ENCODE measurements around the gene PYGM. TPM values are rescaled to one million over a fixed set of nuclear protein-coding genes. Genes with fewer than 3 reads are reported as not detected.
A peak's percentile ranks its signal among the peaks of the same experiment; 100 is the strongest.

PYGM gene
- total RNA-seq, 4 donors from 2014 or later = 1.1 to 2.7 (median 1.2) TPM

GRCh38 chr11:64803158-64803845 lies 43.5 kb upstream of the PYGM start, which contains the start of gene MAP4K2:
MAP4K2 (minus strand) TSS chr11:64803214; CDS start chr11:64803149, 65 bp downstream.
- H3K27me3 ChIP-seq = no peaks in the 10 kb centered on the region
- H3K9me3 ChIP-seq = no peaks in the 10 kb centered on the region
- H3K27ac ChIP-seq = peak within 1 kb of the TSS; percentile 79
- DNase-seq (ENCODE audit: low spot score in 2 of 2) = peak; percentile 93
- WGBS = 0% methylated on average over 14 of the region's 58 CpGs
- peaks cover 26% of the 10 kb centered on the region for H3K4me1 ChIP-seq
- peak within 1 kb of the TSS; percentile 66 for H3K4me3 ChIP-seq
- TF ChIP-seq POLR2AphosphoS5 (IDR thresholded peaks at IDR 0.05) = no peak
- TF ChIP-seq POLR2A (IDR thresholded peaks at IDR 0.05) = no peak
- peak in 1 of 2 donors; percentile 28 for TF ChIP-seq CTCF (IDR thresholded peaks at IDR 0.05)
- no peak for TF ChIP-seq EP300 (IDR thresholded peaks at IDR 0.05)
- peaks cover 23% of the 10 kb centered on the region for H3K36me3 ChIP-seq

- WGBS = 50% methylated on average over 4 of the region's 54 CpGs
- Histone ChIP-seq H3K27me3 (no peaks in the 10 kb centered on the region), H3K4me1 (peaks cover 26% of the 10 kb centered on the region), H3K4me3 (peak overlapping the region; percentile 66), H3K9me3 (no peaks in the 10 kb centered on the region), H3K36me3 (peaks cover 19% of the 10 kb centered on the region), H3K27ac (peak overlapping the region; percentile 57)
- no peak for TF ChIP-seq EP300 (IDR thresholded peaks at IDR 0.05)
- TF ChIP-seq POLR2AphosphoS5 (IDR thresholded peaks at IDR 0.05) = no peak
- TF ChIP-seq POLR2A (IDR thresholded peaks at IDR 0.05) = no peak
- no peak for TF ChIP-seq CTCF (IDR thresholded peaks at IDR 0.05)
- DNase-seq (ENCODE audit: low spot score in 2 of 2) = peak in 1 of 2 donors; percentile 79
Measured at GRCh38 chr11:64802370-64803157, 42.8 kb upstream of the PYGM start.

- no peak overlapping the region for H3K27ac ChIP-seq
- TF ChIP-seq EP300 (IDR thresholded peaks at IDR 0.05) = no peak
- TF ChIP-seq POLR2A (IDR thresholded peaks at IDR 0.05) = no peak
- TF ChIP-seq POLR2AphosphoS5 (IDR thresholded peaks at IDR 0.05) = no peak
- no peak for TF ChIP-seq CTCF (IDR thresholded peaks at IDR 0.05)
- 59% methylated on average over 11 of the region's 13 CpGs for WGBS
- no peaks in the 10 kb centered on the region for H3K27me3 ChIP-seq
- H3K4me1 ChIP-seq = peaks cover 26% of the 10 kb centered on the region
- H3K4me3 ChIP-seq = peak overlapping the region; percentile 66
- H3K36me3 ChIP-seq = peaks cover 17% of the 10 kb centered on the region
- no peaks in the 10 kb centered on the region for H3K9me3 ChIP-seq
- peak in 1 of 2 donors; percentile 68 for DNase-seq (ENCODE audit: low spot score in 2 of 2)
Measured at GRCh38 chr11:64801561-64802369, 42.0 kb upstream of the PYGM start.

- no peaks in the 10 kb centered on the region for H3K9me3 ChIP-seq
- peaks cover 15% of the 10 kb centered on the region for H3K36me3 ChIP-seq
- WGBS = 62% methylated on average over 5 of the region's 9 CpGs
- TF ChIP-seq POLR2A (IDR thresholded peaks at IDR 0.05) = no peak
- TF ChIP-seq CTCF (IDR thresholded peaks at IDR 0.05) = no peak
- no peak for TF ChIP-seq POLR2AphosphoS5 (IDR thresholded peaks at IDR 0.05)
- TF ChIP-seq EP300 (IDR thresholded peaks at IDR 0.05) = no peak
- H3K27me3 ChIP-seq = no peaks in the 10 kb centered on the region
- no peak overlapping the region for H3K4me3 ChIP-seq
- H3K27ac ChIP-seq = no peak overlapping the region
- H3K4me1 ChIP-seq = peaks cover 26% of the 10 kb centered on the region
- DNase-seq (ENCODE audit: low spot score in 2 of 2) = no peak
Measured at GRCh38 chr11:64801158-64801464, 41.3 kb upstream of the PYGM start.
